ENCODE data around the gene PCDHGA4.
"Not testable (repeated sequence)": the region's sequence is repeated elsewhere in the genome, so short reads cannot be mapped to it uniquely, and the experiment has no call there.

PCDHGA4 gene

GRCh38 chr5:141330299-141331080 is 24.3 kb upstream of the PCDHGA4 start, which contains the start of gene PCDHGA1:
PCDHGA1 (plus strand) TSS chr5:141330514.
- Histone ChIP-seq H3K9me3 (ENCODE audit: control insufficient read depth, low read length) (peaks cover 20% of the 10 kb centered on the region), H3K27ac (ENCODE audit: low read depth, low read length, severe bottlenecking) (no peak within 1 kb of the TSS), H3K4me3 (ENCODE audit: extremely low read depth, insufficient read depth, low read length, poor library complexity, severe bottlenecking) (no peak within 1 kb of the TSS), H3K4me1 (ENCODE audit: control insufficient read depth, insufficient read depth, low read length, poor library complexity, severe bottlenecking) (no peaks in the 10 kb centered on the region), H3K36me3 (ENCODE audit: control insufficient read depth, insufficient read depth, low read length) (no peaks in the 10 kb centered on the region)
- 87 to 89% methylated on average over 10 to 17 of the region's 21 CpGs for WGBS, 2 experiments (ENCODE audit: insufficient coverage in 2 of 2)

GRCh38 chr5:141332571-141332970 is 22.2 kb upstream of the PCDHGA4 start:
- not testable (repeated sequence) for H3K4me1 ChIP-seq (ENCODE audit: control insufficient read depth, insufficient read depth, low read length, poor library complexity, severe bottlenecking)
- 96 to 98% methylated on average over 22 to 34 of the region's 39 CpGs for WGBS, 2 experiments (ENCODE audit: insufficient coverage in 2 of 2)

GRCh38 chr5:141338538-141339306 is 16.1 kb upstream of the PCDHGA4 start, which contains the start of gene PCDHGA2:
PCDHGA2 (plus strand) TSS chr5:141338760.
- WGBS, 2 experiments (ENCODE audit: insufficient coverage in 2 of 2) = 83 to 86% methylated on average over 25 to 26 of the region's 27 CpGs
- no peak within 1 kb of the TSS for H3K27ac ChIP-seq (ENCODE audit: low read depth, low read length, severe bottlenecking)
- no peaks in the 10 kb centered on the region for H3K36me3 ChIP-seq (ENCODE audit: control insufficient read depth, insufficient read depth, low read length)
- peaks cover 18% of the 10 kb centered on the region for H3K9me3 ChIP-seq (ENCODE audit: control insufficient read depth, low read length)
- no peak within 1 kb of the TSS for H3K4me3 ChIP-seq (ENCODE audit: extremely low read depth, insufficient read depth, low read length, poor library complexity, severe bottlenecking)
- H3K4me1 ChIP-seq (ENCODE audit: control insufficient read depth, insufficient read depth, low read length, poor library complexity, severe bottlenecking) = no peaks in the 10 kb centered on the region

More at GRCh38 chr5:141332571-141332970, 22.2 kb upstream of the PCDHGA4 start:
- not testable (repeated sequence) for H3K27ac ChIP-seq (ENCODE audit: low read depth, low read length, severe bottlenecking); H3K36me3 ChIP-seq (ENCODE audit: control insufficient read depth, insufficient read depth, low read length); H3K4me3 ChIP-seq (ENCODE audit: extremely low read depth, insufficient read depth, low read length, poor library complexity, severe bottlenecking)
- peaks cover 20% of the 10 kb centered on the region for H3K9me3 ChIP-seq (ENCODE audit: control insufficient read depth, low read length)

GRCh38 chr5:141340781-141341354 is 14.0 kb upstream of the PCDHGA4 start:
- H3K36me3 ChIP-seq (ENCODE audit: control insufficient read depth, insufficient read depth, low read length); H3K4me1 ChIP-seq (ENCODE audit: control insufficient read depth, insufficient read depth, low read length, poor library complexity, severe bottlenecking); H3K4me3 ChIP-seq (ENCODE audit: extremely low read depth, insufficient read depth, low read length, poor library complexity, severe bottlenecking); H3K27ac ChIP-seq (ENCODE audit: low read depth, low read length, severe bottlenecking): not testable (repeated sequence)
- 94 to 99% methylated on average over 23 to 28 of the region's 45 CpGs for WGBS, 2 experiments (ENCODE audit: insufficient coverage in 2 of 2)
- peaks cover 31% of the 10 kb centered on the region for H3K9me3 ChIP-seq (ENCODE audit: control insufficient read depth, low read length)

- Histone ChIP-seq H3K4me1 (ENCODE audit: control insufficient read depth, insufficient read depth, low read length, poor library complexity, severe bottlenecking) (no peaks in the 10 kb centered on the region), H3K36me3 (ENCODE audit: control insufficient read depth, insufficient read depth, low read length) (no peaks in the 10 kb centered on the region), H3K9me3 (ENCODE audit: control insufficient read depth, low read length) (peaks cover 31% of the 10 kb centered on the region), H3K4me3 (ENCODE audit: extremely low read depth, insufficient read depth, low read length, poor library complexity, severe bottlenecking) (no peak overlapping the region), H3K27ac (ENCODE audit: low read depth, low read length, severe bottlenecking) (no peak overlapping the region)
- 67 to 83% methylated on average over 1 of the region's 1 CpG for WGBS, 2 experiments (ENCODE audit: insufficient coverage in 2 of 2)
These were observed 12.0 kb upstream of the PCDHGA4 start for GRCh38 chr5:141342773-141343172.

GRCh38 chr5:141343242-141343952 is 11.4 kb upstream of the PCDHGA4 start, which contains the start of gene PCDHGA3:
PCDHGA3 (plus strand) TSS chr5:141343829; CDS start chr5:141344034, 205 bp downstream.
- H3K36me3 ChIP-seq (ENCODE audit: control insufficient read depth, insufficient read depth, low read length) = no peaks in the 10 kb centered on the region
- no peaks in the 10 kb centered on the region for H3K4me1 ChIP-seq (ENCODE audit: control insufficient read depth, insufficient read depth, low read length, poor library complexity, severe bottlenecking)
- WGBS, 2 experiments (ENCODE audit: insufficient coverage in 2 of 2) = 63% methylated on average over 6 of the region's 9 CpGs
- H3K27ac ChIP-seq (ENCODE audit: low read depth, low read length, severe bottlenecking) = no peak within 1 kb of the TSS
- H3K9me3 ChIP-seq (ENCODE audit: control insufficient read depth, low read length) = peaks cover 31% of the 10 kb centered on the region
- peak within 1 kb of the TSS; percentile 31 for H3K4me3 ChIP-seq (ENCODE audit: extremely low read depth, insufficient read depth, low read length, poor library complexity, severe bottlenecking)

GRCh38 chr5:141343953-141344463 is 10.8 kb upstream of the PCDHGA4 start:
- WGBS, 2 experiments (ENCODE audit: insufficient coverage in 2 of 2) = 87 to 88% methylated on average over 29 to 30 of the region's 31 CpGs
- peak overlapping the region; percentile 31 for H3K4me3 ChIP-seq (ENCODE audit: extremely low read depth, insufficient read depth, low read length, poor library complexity, severe bottlenecking)
- peaks cover 25% of the 10 kb centered on the region for H3K9me3 ChIP-seq (ENCODE audit: control insufficient read depth, low read length)
- H3K27ac ChIP-seq (ENCODE audit: low read depth, low read length, severe bottlenecking) = no peak overlapping the region
- H3K36me3 ChIP-seq (ENCODE audit: control insufficient read depth, insufficient read depth, low read length) = no peaks in the 10 kb centered on the region
- no peaks in the 10 kb centered on the region for H3K4me1 ChIP-seq (ENCODE audit: control insufficient read depth, insufficient read depth, low read length, poor library complexity, severe bottlenecking)

GRCh38 chr5:141345327-141345726 is 9.5 kb upstream of the PCDHGA4 start:
- Histone ChIP-seq H3K36me3 (ENCODE audit: control insufficient read depth, insufficient read depth, low read length) (no peaks in the 10 kb centered on the region), H3K4me1 (ENCODE audit: control insufficient read depth, insufficient read depth, low read length, poor library complexity, severe bottlenecking) (no peaks in the 10 kb centered on the region), H3K9me3 (ENCODE audit: control insufficient read depth, low read length) (peaks cover 22% of the 10 kb centered on the region), H3K27ac (ENCODE audit: low read depth, low read length, severe bottlenecking) (no peak overlapping the region), H3K4me3 (ENCODE audit: extremely low read depth, insufficient read depth, low read length, poor library complexity, severe bottlenecking) (no peak overlapping the region)
- WGBS, 2 experiments (ENCODE audit: insufficient coverage in 2 of 2) = 94% methylated on average over 10 to 15 of the region's 20 CpGs

- WGBS, 2 experiments (ENCODE audit: insufficient coverage in 2 of 2) = 100% methylated on average over 2 of the region's 35 CpGs; no CpG with 5 or more reads in 1 of the 2 experiments
- H3K4me1 ChIP-seq (ENCODE audit: control insufficient read depth, insufficient read depth, low read length, poor library complexity, severe bottlenecking) = not testable (repeated sequence)
These were observed 8.8 kb upstream of the PCDHGA4 start for GRCh38 chr5:141346017-141346416.

More at GRCh38 chr5:141346017-141346416, 8.8 kb upstream of the PCDHGA4 start:
- H3K4me3 ChIP-seq (ENCODE audit: extremely low read depth, insufficient read depth, low read length, poor library complexity, severe bottlenecking); H3K27ac ChIP-seq (ENCODE audit: low read depth, low read length, severe bottlenecking); H3K36me3 ChIP-seq (ENCODE audit: control insufficient read depth, insufficient read depth, low read length): not testable (repeated sequence)
- H3K9me3 ChIP-seq (ENCODE audit: control insufficient read depth, low read length) = peaks cover 29% of the 10 kb centered on the region

All from mesodermal cell (in vitro differentiated cells).